ENCODE results near the gene LYZ. TPM values are rescaled to one million over a fixed set of nuclear protein-coding genes. Genes with fewer than 3 reads are reported as not detected.

The LYZ gene
- polyA plus RNA-seq (2013, experiment 1 of 2), result 0.04 TPM
- polyA plus RNA-seq (2013, experiment 2 of 2), result 0.03 TPM

DNA sequence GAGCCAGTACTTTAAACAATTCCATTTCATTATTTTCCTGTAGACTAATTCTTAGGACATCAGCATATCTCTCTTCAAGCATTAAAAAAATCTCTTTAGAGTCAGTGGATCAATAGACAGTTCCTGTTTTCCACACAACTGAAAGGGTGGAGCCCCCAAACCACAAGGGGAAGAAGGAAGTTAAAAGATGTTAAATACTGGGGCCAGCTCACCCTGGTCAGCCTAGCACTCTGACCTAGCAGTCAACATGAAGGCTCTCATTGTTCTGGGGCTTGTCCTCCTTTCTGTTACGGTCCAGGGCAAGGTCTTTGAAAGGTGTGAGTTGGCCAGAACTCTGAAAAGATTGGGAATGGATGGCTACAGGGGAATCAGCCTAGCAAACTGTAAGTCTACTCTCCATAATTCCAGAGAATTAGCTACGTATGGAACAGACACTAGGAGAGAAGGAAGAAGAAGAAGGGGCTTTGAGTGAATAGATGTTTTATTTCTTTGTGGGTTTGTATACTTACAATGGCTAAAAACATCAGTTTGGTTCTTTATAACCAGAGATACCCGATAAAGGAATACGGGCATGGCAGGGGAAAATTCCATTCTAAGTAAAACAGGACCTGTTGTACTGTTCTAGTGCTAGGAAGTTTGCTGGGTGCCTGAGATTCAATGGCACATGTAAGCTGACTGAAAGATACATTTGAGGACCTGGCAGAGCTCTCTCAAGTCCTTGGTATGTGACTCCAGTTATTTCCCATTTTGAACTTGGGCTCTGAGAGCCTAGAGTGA lies at the start of gene LYZ:
LYZ (plus strand) TSS at position 220 of the 777 bp plus-strand sequence; CDS start at position 248, 28 bp downstream.
- H4K91ac ChIP-seq (ENCODE audit: low read length), result no peak within 1 kb of the TSS
- H3K4me3 ChIP-seq (ENCODE audit: insufficient read depth in 1 of 2, low read depth in 1 of 2, low read length in 2 of 2), result no peak within 1 kb of the TSS
- H3K23ac ChIP-seq (ENCODE audit: low read length in 2 of 2), result no peak within 1 kb of the TSS
- no peak for DNase-seq
- H3K9me3 ChIP-seq (ENCODE audit: control insufficient read depth, low read length), result no peaks in the 10 kb centered on the region
- no peaks in the 10 kb centered on the region for H3K27me3 ChIP-seq (ENCODE audit: control insufficient read depth in 1 of 2, insufficient read depth in 1 of 2, low read length in 2 of 2)
- H2BK120ac ChIP-seq (ENCODE audit: low read depth, low read length), result no peak within 1 kb of the TSS
- 95% methylated on average over 4 of the region's 4 CpGs for WGBS
- no peak within 1 kb of the TSS for H4K8ac ChIP-seq (ENCODE audit: low read length)
- H3K18ac ChIP-seq (ENCODE audit: low read depth in 1 of 2, low read length in 2 of 2), result no peak within 1 kb of the TSS
- H3K9ac ChIP-seq (ENCODE audit: low read length), result no peak within 1 kb of the TSS
- H2BK12ac ChIP-seq (ENCODE audit: low read length in 2 of 2), result no peak within 1 kb of the TSS
- H3K4ac ChIP-seq (ENCODE audit: low read depth in 1 of 2, low read length in 2 of 2), result no peak within 1 kb of the TSS
- H3K4me2 ChIP-seq (ENCODE audit: low read length, poor library complexity, severe bottlenecking), result no peak within 1 kb of the TSS
- H3K36me3 ChIP-seq (ENCODE audit: control insufficient read depth in 1 of 2, insufficient read depth in 2 of 2, low read depth in 1 of 2, low read length in 2 of 2), result no peaks in the 10 kb centered on the region
- no peak within 1 kb of the TSS for H2AFZ ChIP-seq (ENCODE audit: low read depth, low read length)
- H3K14ac ChIP-seq (ENCODE audit: low read length in 2 of 2), result no peak within 1 kb of the TSS
- no peak within 1 kb of the TSS for H2AK5ac ChIP-seq (ENCODE audit: low read length, severe bottlenecking)
- no peak within 1 kb of the TSS for H2BK15ac ChIP-seq (ENCODE audit: low read depth, poor library complexity, severe bottlenecking)
- H3K79me1 ChIP-seq (replicated peaks; ENCODE audit: low read length, poor library complexity, severe bottlenecking), result no peaks in the 10 kb centered on the region
- no peaks in the 10 kb centered on the region for H3K4me1 ChIP-seq (ENCODE audit: control insufficient read depth, insufficient read depth, low read depth, low read length)
- H3K27ac ChIP-seq (ENCODE audit: low read length, poor library complexity, severe bottlenecking), result no peak within 1 kb of the TSS
- no peak within 1 kb of the TSS for H2BK5ac ChIP-seq (ENCODE audit: low read depth, low read length, poor library complexity, severe bottlenecking)

- Histone ChIP-seq H3K4ac (ENCODE audit: low read depth in 1 of 2, low read length in 2 of 2) (no peak overlapping the region), H3K9me3 (ENCODE audit: control insufficient read depth, low read length) (peaks cover under 1% of the 10 kb centered on the region), H4K91ac (ENCODE audit: low read length) (no peak overlapping the region), H3K14ac (ENCODE audit: low read length in 2 of 2) (no peak overlapping the region), H3K9ac (ENCODE audit: low read length) (no peak overlapping the region), H2BK15ac (ENCODE audit: low read depth, poor library complexity, severe bottlenecking) (no peak overlapping the region), H2BK120ac (ENCODE audit: low read depth, low read length) (no peak overlapping the region), H2BK5ac (ENCODE audit: low read depth, low read length, poor library complexity, severe bottlenecking) (no peak overlapping the region), H3K4me2 (ENCODE audit: low read length, poor library complexity, severe bottlenecking) (no peak overlapping the region), H3K79me1 (replicated peaks; ENCODE audit: low read length, poor library complexity, severe bottlenecking) (no peaks in the 10 kb centered on the region), H4K8ac (ENCODE audit: low read length) (no peak overlapping the region), H2BK12ac (ENCODE audit: low read length in 2 of 2) (no peak overlapping the region), H3K4me1 (ENCODE audit: control insufficient read depth, insufficient read depth, low read depth, low read length) (no peaks in the 10 kb centered on the region), H3K27ac (ENCODE audit: low read length, poor library complexity, severe bottlenecking) (no peak overlapping the region), H3K23ac (ENCODE audit: low read length in 2 of 2) (no peak overlapping the region), H2AFZ (ENCODE audit: low read depth, low read length) (no peak overlapping the region), H3K18ac (ENCODE audit: low read depth in 1 of 2, low read length in 2 of 2) (no peak overlapping the region), H3K4me3 (ENCODE audit: insufficient read depth in 1 of 2, low read depth in 1 of 2, low read length in 2 of 2) (no peak overlapping the region), H2AK5ac (ENCODE audit: low read length, severe bottlenecking) (no peak overlapping the region), H3K27me3 (ENCODE audit: control insufficient read depth in 1 of 2, insufficient read depth in 1 of 2, low read length in 2 of 2) (peaks cover 7 to 12% of the 10 kb centered on the region in 2 experiments), H3K36me3 (ENCODE audit: control insufficient read depth in 1 of 2, insufficient read depth in 2 of 2, low read depth in 1 of 2, low read length in 2 of 2) (no peaks in the 10 kb centered on the region)
- WGBS, result 82% methylated on average over 2 of the region's 2 CpGs
- DNase-seq, result no peak
These were observed 49.2 kb upstream of the LYZ start for GRCh38 chr12:69298947-69299346.

GRCh38 chr12:69304284-69304683 lies 43.9 kb upstream of the LYZ start:
- no peak overlapping the region for H3K4me2 ChIP-seq (ENCODE audit: low read length, poor library complexity, severe bottlenecking)
- H3K4me1 ChIP-seq (ENCODE audit: control insufficient read depth, insufficient read depth, low read depth, low read length), result no peaks in the 10 kb centered on the region
- H2BK120ac ChIP-seq (ENCODE audit: low read depth, low read length), result no peak overlapping the region
- no peak overlapping the region for H4K8ac ChIP-seq (ENCODE audit: low read length)
- peaks cover 21% of the 10 kb centered on the region for H3K9me3 ChIP-seq (ENCODE audit: control insufficient read depth, low read length)
- no peak overlapping the region for H2AK5ac ChIP-seq (ENCODE audit: low read length, severe bottlenecking)
- no peak overlapping the region for H3K14ac ChIP-seq (ENCODE audit: low read length in 2 of 2)
- no peak overlapping the region for H3K27ac ChIP-seq (ENCODE audit: low read length, poor library complexity, severe bottlenecking)
- 92% methylated on average over 1 of the region's 1 CpG for WGBS
- H3K36me3 ChIP-seq (ENCODE audit: control insufficient read depth in 1 of 2, insufficient read depth in 2 of 2, low read depth in 1 of 2, low read length in 2 of 2), result no peaks in the 10 kb centered on the region
- peaks cover 0 to 3% of the 10 kb centered on the region in 2 experiments for H3K27me3 ChIP-seq (ENCODE audit: control insufficient read depth in 1 of 2, insufficient read depth in 1 of 2, low read length in 2 of 2)
- H2BK15ac ChIP-seq (ENCODE audit: low read depth, poor library complexity, severe bottlenecking), result no peak overlapping the region
- H2BK5ac ChIP-seq (ENCODE audit: low read depth, low read length, poor library complexity, severe bottlenecking), result no peak overlapping the region
- no peak overlapping the region for H3K23ac ChIP-seq (ENCODE audit: low read length in 2 of 2)
- H3K9ac ChIP-seq (ENCODE audit: low read length), result no peak overlapping the region
- no peak for DNase-seq
- H3K4me3 ChIP-seq (ENCODE audit: insufficient read depth in 1 of 2, low read depth in 1 of 2, low read length in 2 of 2), result no peak overlapping the region
- no peak overlapping the region for H2BK12ac ChIP-seq (ENCODE audit: low read length in 2 of 2)
- no peak overlapping the region for H2AFZ ChIP-seq (ENCODE audit: low read depth, low read length)
- H4K91ac ChIP-seq (ENCODE audit: low read length), result no peak overlapping the region
- no peak overlapping the region for H3K18ac ChIP-seq (ENCODE audit: low read depth in 1 of 2, low read length in 2 of 2)
- H3K4ac ChIP-seq (ENCODE audit: low read depth in 1 of 2, low read length in 2 of 2), result no peak overlapping the region
- no peaks in the 10 kb centered on the region for H3K79me1 ChIP-seq (replicated peaks; ENCODE audit: low read length, poor library complexity, severe bottlenecking)

DNA sequence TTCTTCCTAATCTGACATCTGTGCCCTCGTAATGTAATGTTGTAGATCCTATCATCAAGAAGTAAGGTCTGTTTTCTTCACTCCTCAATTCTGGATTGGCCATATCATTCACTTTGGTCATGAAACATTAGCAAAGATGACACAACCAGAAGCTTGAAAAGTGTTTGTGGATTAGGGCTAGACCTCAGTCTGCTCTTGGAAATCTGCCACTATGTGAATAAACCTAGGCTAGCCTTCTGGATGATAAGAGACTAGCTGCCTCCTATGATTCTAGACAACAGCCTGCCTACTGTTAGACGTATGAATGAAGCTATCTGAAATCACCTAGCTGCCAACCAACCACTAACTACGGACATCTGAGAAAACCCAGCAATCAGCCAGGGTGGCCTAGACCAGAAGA lies 38.7 kb upstream of the LYZ start:
- H3K27me3 ChIP-seq (ENCODE audit: control insufficient read depth in 1 of 2, insufficient read depth in 1 of 2, low read length in 2 of 2), result peaks cover 0 to 7% of the 10 kb centered on the region in 2 experiments
- H2BK15ac ChIP-seq (ENCODE audit: low read depth, poor library complexity, severe bottlenecking), result no peak overlapping the region
- H2BK12ac ChIP-seq (ENCODE audit: low read length in 2 of 2), result no peak overlapping the region
- H2AFZ ChIP-seq (ENCODE audit: low read depth, low read length), result no peak overlapping the region
- H3K18ac ChIP-seq (ENCODE audit: low read depth in 1 of 2, low read length in 2 of 2), result no peak overlapping the region
- no peak overlapping the region for H4K8ac ChIP-seq (ENCODE audit: low read length)
- no peak for DNase-seq
- no peak overlapping the region for H2BK5ac ChIP-seq (ENCODE audit: low read depth, low read length, poor library complexity, severe bottlenecking)
- H3K9ac ChIP-seq (ENCODE audit: low read length), result no peak overlapping the region
- no peak overlapping the region for H3K4ac ChIP-seq (ENCODE audit: low read depth in 1 of 2, low read length in 2 of 2)
- H3K79me1 ChIP-seq (replicated peaks; ENCODE audit: low read length, poor library complexity, severe bottlenecking), result no peaks in the 10 kb centered on the region
- H3K23ac ChIP-seq (ENCODE audit: low read length in 2 of 2), result no peak overlapping the region
- no peak overlapping the region for H2BK120ac ChIP-seq (ENCODE audit: low read depth, low read length)
- H3K27ac ChIP-seq (ENCODE audit: low read length, poor library complexity, severe bottlenecking), result no peak overlapping the region
- no peaks in the 10 kb centered on the region for H3K36me3 ChIP-seq (ENCODE audit: control insufficient read depth in 1 of 2, insufficient read depth in 2 of 2, low read depth in 1 of 2, low read length in 2 of 2)
- no peaks in the 10 kb centered on the region for H3K4me1 ChIP-seq (ENCODE audit: control insufficient read depth, insufficient read depth, low read depth, low read length)
- H3K14ac ChIP-seq (ENCODE audit: low read length in 2 of 2), result no peak overlapping the region
- no peak overlapping the region for H3K4me3 ChIP-seq (ENCODE audit: insufficient read depth in 1 of 2, low read depth in 1 of 2, low read length in 2 of 2)
- no peak overlapping the region for H3K4me2 ChIP-seq (ENCODE audit: low read length, poor library complexity, severe bottlenecking)
- WGBS, result 86% methylated on average over 1 of the region's 3 CpGs
- H2AK5ac ChIP-seq (ENCODE audit: low read length, severe bottlenecking), result no peak overlapping the region
- H4K91ac ChIP-seq (ENCODE audit: low read length), result no peak overlapping the region
- H3K9me3 ChIP-seq (ENCODE audit: control insufficient read depth, low read length), result peaks cover 15% of the 10 kb centered on the region
